ENCODE results near the gene NTMT2. TPM values are rescaled to one million over a fixed set of nuclear protein-coding genes. Genes with fewer than 3 reads are reported as not detected.

NTMT2 gene
- total RNA-seq, 4 donors from 2014 or later: not detected

GRCh38 chr1:170126696-170127095 is 19.1 kb upstream of the NTMT2 start:
- TF ChIP-seq CTCF (IDR thresholded peaks at IDR 0.05; ENCODE audit: low read depth): no peak

- TF ChIP-seq CTCF (IDR thresholded peaks at IDR 0.05; ENCODE audit: low read depth): no peak
These were observed 14.3 kb upstream of the NTMT2 start for GRCh38 chr1:170131450-170131849.

DNA sequence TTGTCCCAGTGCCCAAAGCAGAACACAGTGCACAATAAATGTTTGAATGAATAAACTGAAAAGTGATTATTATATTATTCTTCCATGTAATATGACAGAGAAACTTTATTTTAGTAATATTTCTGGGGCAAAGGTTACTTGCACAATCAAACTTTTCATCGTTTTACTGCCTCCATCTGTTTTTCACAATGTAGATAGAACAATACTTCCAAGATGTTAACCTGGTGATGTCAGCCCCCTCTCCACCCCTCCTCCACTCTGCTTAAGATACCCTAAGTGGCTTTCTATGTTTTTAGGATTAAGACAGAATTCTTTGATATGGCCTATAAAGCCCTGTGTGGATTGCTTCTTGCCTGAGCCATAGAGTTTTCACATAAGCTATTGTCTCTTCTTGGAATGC is 13.8 kb upstream of the NTMT2 start:
- TF ChIP-seq CTCF (IDR thresholded peaks at IDR 0.05; ENCODE audit: low read depth): no peak

DNA sequence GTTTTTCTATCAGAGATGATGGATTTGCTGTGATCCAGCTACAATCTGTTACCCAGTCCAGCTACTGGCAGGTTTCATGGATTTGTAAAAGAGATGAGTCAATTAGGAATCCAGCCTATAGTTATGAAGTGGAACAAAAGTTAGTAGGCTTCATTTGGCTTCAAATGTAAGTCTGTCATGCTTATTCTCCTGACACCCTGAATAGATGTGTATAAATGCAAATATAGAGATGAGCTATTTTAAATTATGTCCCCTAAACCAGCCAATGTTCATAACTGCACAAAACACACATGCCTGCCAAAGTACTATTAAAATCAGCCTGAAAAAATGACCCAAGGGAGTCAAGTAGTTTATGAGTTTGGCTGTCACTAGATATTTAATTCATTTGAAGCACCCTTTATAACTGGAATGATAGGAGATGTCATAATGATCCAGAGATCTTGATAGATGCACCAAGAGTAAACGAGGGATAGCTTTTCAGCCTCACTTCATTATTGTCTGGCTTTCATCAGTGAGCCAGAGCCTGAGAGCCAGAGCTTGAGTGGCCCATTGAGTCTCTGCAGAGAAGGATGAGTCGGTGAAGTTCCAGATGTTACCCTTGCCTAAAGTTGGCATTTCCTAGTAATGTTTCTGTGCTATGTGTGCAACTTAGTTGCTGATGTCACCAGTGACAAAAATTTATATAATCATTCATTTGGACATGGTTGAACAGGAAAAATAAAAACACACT is 11.8 kb upstream of the NTMT2 start:
- no peak for TF ChIP-seq CTCF (IDR thresholded peaks at IDR 0.05; ENCODE audit: low read depth)

DNA sequence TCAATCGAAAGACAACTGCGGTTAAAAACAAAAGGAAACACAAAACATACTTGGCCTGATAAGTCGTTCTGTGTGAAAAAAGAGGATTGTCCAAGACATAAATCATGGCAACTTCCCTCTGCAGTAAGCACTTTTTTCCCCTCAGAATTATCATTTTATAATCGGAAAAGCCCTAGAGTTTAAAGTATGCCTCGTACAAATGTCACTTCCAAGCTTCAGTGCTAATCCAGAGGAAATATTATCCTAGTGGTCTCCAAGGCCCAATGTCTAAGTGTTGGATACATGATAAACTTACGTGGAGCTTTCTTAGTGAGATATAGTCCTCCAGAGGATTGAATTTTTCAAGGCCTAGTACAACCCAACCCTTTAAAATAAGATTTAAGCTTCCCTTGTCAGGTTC is 11.2 kb upstream of the NTMT2 start:
- no peak for TF ChIP-seq CTCF (IDR thresholded peaks at IDR 0.05; ENCODE audit: low read depth)

GRCh38 chr1:170140371-170140770 is 5.4 kb upstream of the NTMT2 start:
- TF ChIP-seq CTCF (IDR thresholded peaks at IDR 0.05; ENCODE audit: low read depth): no peak

DNA sequence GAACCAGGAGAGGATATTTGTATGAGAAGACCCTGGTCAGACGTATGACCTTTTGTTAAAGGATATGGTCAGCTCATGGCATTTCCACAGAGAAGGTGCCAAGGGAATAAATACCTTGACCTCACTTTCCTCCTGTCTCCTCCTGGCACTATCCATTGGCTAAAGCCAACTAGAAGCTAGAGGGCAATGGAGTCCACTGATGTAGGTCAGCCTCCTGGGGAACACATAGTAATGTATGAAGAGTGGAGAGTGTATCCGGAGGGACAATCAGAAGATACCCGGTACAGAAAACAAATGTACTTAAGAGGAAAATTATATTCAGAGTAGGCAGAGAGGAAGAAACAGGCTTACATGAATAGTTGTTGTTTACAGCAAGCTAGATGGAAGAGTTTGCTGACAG is 698 bp upstream of the NTMT2 start:
- TF ChIP-seq CTCF (IDR thresholded peaks at IDR 0.05; ENCODE audit: low read depth): no peak
